HEK293 (cell line): ENCODE results near the gene TANGO6.

Experiments
- AEBP2 ChIP-seq: fragments of 450-650 bp; formaldehyde crosslinking; IDR thresholded peaks from 2 replicates; pipeline ENCODE4 v1.5.1; 2016; ENCODE audit warnings: missing biosample characterization, missing genetic modification characterization, borderline replicate concordance
- BCL6B ChIP-seq: fragments of 450-650 bp; formaldehyde crosslinking; IDR thresholded peaks from 2 replicates; pipeline ENCODE4 v1.5.1; 2017; ENCODE audit warnings: missing biosample characterization, missing genetic modification characterization
- ELK4 ChIP-seq: IDR thresholded peaks from 2 replicates; pipeline ENCODE4 v1.6.1; 2011; ENCODE audit warnings: mild to moderate bottlenecking, low read depth, low read length, borderline replicate concordance
- GLI4 ChIP-seq: fragments of 450-650 bp; formaldehyde crosslinking; IDR thresholded peaks from 2 replicates; pipeline ENCODE4 v1.5.1; 2016; ENCODE audit warnings: missing biosample characterization, missing genetic modification characterization
- KLF10 ChIP-seq: fragments of 450-650 bp; IDR thresholded peaks from 2 replicates; pipeline ENCODE4 v1.5.1; 2018; ENCODE audit warnings: missing biosample characterization, mild to moderate bottlenecking, missing genetic modification characterization
- KLF17 ChIP-seq: fragments of 450-650 bp; formaldehyde crosslinking; IDR thresholded peaks from 2 replicates; pipeline ENCODE4 v1.5.1; 2016; ENCODE audit warnings: missing biosample characterization, missing genetic modification characterization
- KLF9 ChIP-seq: fragments of 450-650 bp; formaldehyde crosslinking; IDR thresholded peaks from 2 replicates; pipeline ENCODE4 v1.5.1; 2016; ENCODE audit warnings: missing biosample characterization, missing genetic modification characterization, low read depth
- MYNN ChIP-seq: fragments of 450-650 bp; formaldehyde crosslinking; IDR thresholded peaks from 2 replicates; pipeline ENCODE4 v1.5.1; 2016; ENCODE audit warnings: missing biosample characterization, missing genetic modification characterization, borderline replicate concordance
- OSR2 ChIP-seq: fragments of 450-650 bp; formaldehyde crosslinking; IDR thresholded peaks from 2 replicates; pipeline ENCODE4 v1.5.1; 2016; ENCODE audit warnings: missing biosample characterization, missing genetic modification characterization
- REPIN1 ChIP-seq: fragments of 450-650 bp; formaldehyde crosslinking; IDR thresholded peaks from 2 replicates; pipeline ENCODE4 v1.5.1; 2017; ENCODE audit warnings: missing biosample characterization, missing genetic modification characterization, low read depth
- ZFP41 ChIP-seq: fragments of 450-650 bp; formaldehyde crosslinking; IDR thresholded peaks from 2 replicates; pipeline ENCODE4 v1.5.1; 2016; ENCODE audit warnings: missing biosample characterization, missing genetic modification characterization, borderline replicate concordance
- ZNF112 ChIP-seq: fragments of 450-650 bp; formaldehyde crosslinking; IDR thresholded peaks from 2 replicates; pipeline ENCODE4 v1.5.0; 2017; ENCODE audit warnings: missing biosample characterization, missing genetic modification characterization
- ZNF133 ChIP-seq: fragments of 450-650 bp; formaldehyde crosslinking; IDR thresholded peaks from 2 replicates; pipeline ENCODE4 v1.5.1; 2016; ENCODE audit warnings: missing biosample characterization, missing genetic modification characterization
- ZNF140 ChIP-seq: fragments of 450-650 bp; formaldehyde crosslinking; IDR thresholded peaks from 2 replicates; pipeline ENCODE4 v1.5.1; 2016; ENCODE audit warnings: missing biosample characterization, missing genetic modification characterization
- ZNF157 ChIP-seq: fragments of 450-650 bp; formaldehyde crosslinking; IDR thresholded peaks from 2 replicates; pipeline ENCODE4 v1.5.1; 2016; ENCODE audit warnings: missing biosample characterization, missing genetic modification characterization
- ZNF174 ChIP-seq: fragments of 450-650 bp; formaldehyde crosslinking; IDR thresholded peaks from 2 replicates; pipeline ENCODE4 v1.5.0; 2017; ENCODE audit warnings: missing biosample characterization, mild to moderate bottlenecking, missing genetic modification characterization
- ZNF19 ChIP-seq: fragments of 450-650 bp; formaldehyde crosslinking; IDR thresholded peaks from 2 replicates; pipeline ENCODE4; 2016; ENCODE audit warnings: missing biosample characterization, missing genetic modification characterization, low read depth
- ZNF426 ChIP-seq: fragments of 450-650 bp; formaldehyde crosslinking; IDR thresholded peaks from 2 replicates; pipeline ENCODE4 v1.5.1; 2017; ENCODE audit warnings: missing biosample characterization, missing genetic modification characterization, mild to moderate bottlenecking, inconsistent platforms, moderate library complexity
- ZNF510 ChIP-seq: fragments of 450-650 bp; formaldehyde crosslinking; IDR thresholded peaks from 2 replicates; pipeline ENCODE4 v1.5.1; 2018; ENCODE audit warnings: mild to moderate bottlenecking, missing genetic modification characterization, missing biosample characterization; ENCODE audit not compliant: insufficient replicate concordance
- ZNF561 ChIP-seq: fragments of 450-650 bp; IDR thresholded peaks from 2 replicates; pipeline ENCODE4 v1.5.1; 2018; ENCODE audit warnings: missing biosample characterization, missing genetic modification characterization, borderline replicate concordance
- ZNF610 ChIP-seq: fragments of 450-650 bp; formaldehyde crosslinking; IDR thresholded peaks from 2 replicates; pipeline ENCODE4 v1.5.1; 2016; ENCODE audit warnings: missing biosample characterization, missing genetic modification characterization, borderline replicate concordance
- ZSCAN23 ChIP-seq: fragments of 450-650 bp; formaldehyde crosslinking; IDR thresholded peaks from 2 replicates; pipeline ENCODE4 v1.5.1; 2016; ENCODE audit warnings: missing biosample characterization, missing genetic modification characterization
- ZSCAN30 ChIP-seq: fragments of 450-650 bp; IDR thresholded peaks from 2 replicates; pipeline ENCODE4 v1.5.1; 2018; ENCODE audit warnings: missing biosample characterization, mild to moderate bottlenecking, missing genetic modification characterization, moderate library complexity
- TF ChIP-seq, protein P1 (sequence below): sonication (generic); formaldehyde crosslinking; IDR thresholded peaks from 2 replicates; pipeline ENCODE4 v1.8.1; 2022; ENCODE audit warnings: mild to moderate bottlenecking, moderate library complexity, missing genetic modification reagents
- TF ChIP-seq, protein P2 (sequence below): fragments of 450-650 bp; formaldehyde crosslinking; IDR thresholded peaks from 2 replicates; pipeline ENCODE4 v1.5.1; 2016; ENCODE audit warnings: missing biosample characterization, missing genetic modification characterization
- TF ChIP-seq, protein P3 (sequence below): fragments of 450-650 bp; formaldehyde crosslinking; IDR thresholded peaks from 2 replicates; pipeline ENCODE4 v1.5.1; 2016; ENCODE audit warnings: missing biosample characterization, missing genetic modification characterization
- TF ChIP-seq, protein P4 (sequence below): fragments of 450-650 bp; formaldehyde crosslinking; IDR thresholded peaks from 2 replicates; pipeline ENCODE4 v1.5.1; 2017; ENCODE audit warnings: missing biosample characterization, missing genetic modification characterization

TANGO6 gene

GRCh38 chr16:69131839-69132423 is 288.6 kb downstream of the TANGO6 start (continued):
- TF ChIP-seq, protein P1, sequence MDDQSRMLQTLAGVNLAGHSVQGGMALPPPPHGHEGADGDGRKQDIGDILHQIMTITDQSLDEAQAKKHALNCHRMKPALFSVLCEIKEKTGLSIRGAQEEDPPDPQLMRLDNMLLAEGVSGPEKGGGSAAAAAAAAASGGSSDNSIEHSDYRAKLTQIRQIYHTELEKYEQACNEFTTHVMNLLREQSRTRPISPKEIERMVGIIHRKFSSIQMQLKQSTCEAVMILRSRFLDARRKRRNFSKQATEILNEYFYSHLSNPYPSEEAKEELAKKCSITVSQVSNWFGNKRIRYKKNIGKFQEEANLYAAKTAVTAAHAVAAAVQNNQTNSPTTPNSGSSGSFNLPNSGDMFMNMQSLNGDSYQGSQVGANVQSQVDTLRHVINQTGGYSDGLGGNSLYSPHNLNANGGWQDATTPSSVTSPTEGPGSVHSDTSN (CRISPR knock-in tag) = no peak
- TF ChIP-seq, protein P2, sequence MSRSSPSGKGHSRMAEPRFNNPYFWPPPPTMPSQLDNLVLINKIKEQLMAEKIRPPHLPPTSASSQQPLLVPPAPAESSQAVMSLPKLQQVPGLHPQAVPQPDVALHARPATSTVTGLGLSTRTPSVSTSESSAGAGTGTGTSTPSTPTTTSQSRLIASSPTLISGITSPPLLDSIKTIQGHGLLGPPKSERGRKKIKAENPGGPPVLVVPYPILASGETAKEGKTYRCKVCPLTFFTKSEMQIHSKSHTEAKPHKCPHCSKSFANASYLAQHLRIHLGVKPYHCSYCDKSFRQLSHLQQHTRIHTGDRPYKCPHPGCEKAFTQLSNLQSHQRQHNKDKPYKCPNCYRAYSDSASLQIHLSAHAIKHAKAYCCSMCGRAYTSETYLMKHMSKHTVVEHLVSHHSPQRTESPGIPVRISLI (tag by site-specific recombination) = no peak
- TF ChIP-seq ZNF157 (tag by site-specific recombination) (no peak), ZNF426 (tag by site-specific recombination) (no peak), REPIN1 (peak; percentile 72; the same call in 1 of the 2 replicates), ZNF19 (tag by site-specific recombination) (no peak), ZNF133 (peak; percentile 19; the same call in 1 of the 2 replicates), ZNF561 (tag by site-specific recombination) (no peak), AEBP2 (no peak), KLF9 (peak; percentile 80), ZNF140 (no peak; the same call in 1 of the 2 replicates), ZNF510 (no peak), ZSCAN30 (tag by site-specific recombination) (no peak), GLI4 (tag by site-specific recombination) (0 out of 2 replicates have a peak, but pooled peaks have one; percentile 27), MYNN (tag by site-specific recombination) (peak; percentile 10; the same call in 1 of the 2 replicates), ELK4 (no peak), KLF10 (no peak), ZNF174 (tag by site-specific recombination) (no peak), OSR2 (tag by site-specific recombination) (no peak), ZFP41 (tag by site-specific recombination) (no peak), ZNF112 (tag by site-specific recombination) (no peak), ZSCAN23 (tag by site-specific recombination) (no peak), BCL6B (tag by site-specific recombination) (no peak), ZNF610 (tag by site-specific recombination) (0 out of 2 replicates have a peak, but pooled peaks have one; percentile 45), KLF17 (0 out of 2 replicates have a peak, but pooled peaks have one; percentile 64)
- TF ChIP-seq, protein P3, sequence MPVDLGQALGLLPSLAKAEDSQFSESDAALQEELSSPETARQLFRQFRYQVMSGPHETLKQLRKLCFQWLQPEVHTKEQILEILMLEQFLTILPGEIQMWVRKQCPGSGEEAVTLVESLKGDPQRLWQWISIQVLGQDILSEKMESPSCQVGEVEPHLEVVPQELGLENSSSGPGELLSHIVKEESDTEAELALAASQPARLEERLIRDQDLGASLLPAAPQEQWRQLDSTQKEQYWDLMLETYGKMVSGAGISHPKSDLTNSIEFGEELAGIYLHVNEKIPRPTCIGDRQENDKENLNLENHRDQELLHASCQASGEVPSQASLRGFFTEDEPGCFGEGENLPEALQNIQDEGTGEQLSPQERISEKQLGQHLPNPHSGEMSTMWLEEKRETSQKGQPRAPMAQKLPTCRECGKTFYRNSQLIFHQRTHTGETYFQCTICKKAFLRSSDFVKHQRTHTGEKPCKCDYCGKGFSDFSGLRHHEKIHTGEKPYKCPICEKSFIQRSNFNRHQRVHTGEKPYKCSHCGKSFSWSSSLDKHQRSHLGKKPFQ (tag by site-specific recombination) = 0 out of 2 replicates have a peak, but pooled peaks have one; percentile 24
- TF ChIP-seq, protein P4, sequence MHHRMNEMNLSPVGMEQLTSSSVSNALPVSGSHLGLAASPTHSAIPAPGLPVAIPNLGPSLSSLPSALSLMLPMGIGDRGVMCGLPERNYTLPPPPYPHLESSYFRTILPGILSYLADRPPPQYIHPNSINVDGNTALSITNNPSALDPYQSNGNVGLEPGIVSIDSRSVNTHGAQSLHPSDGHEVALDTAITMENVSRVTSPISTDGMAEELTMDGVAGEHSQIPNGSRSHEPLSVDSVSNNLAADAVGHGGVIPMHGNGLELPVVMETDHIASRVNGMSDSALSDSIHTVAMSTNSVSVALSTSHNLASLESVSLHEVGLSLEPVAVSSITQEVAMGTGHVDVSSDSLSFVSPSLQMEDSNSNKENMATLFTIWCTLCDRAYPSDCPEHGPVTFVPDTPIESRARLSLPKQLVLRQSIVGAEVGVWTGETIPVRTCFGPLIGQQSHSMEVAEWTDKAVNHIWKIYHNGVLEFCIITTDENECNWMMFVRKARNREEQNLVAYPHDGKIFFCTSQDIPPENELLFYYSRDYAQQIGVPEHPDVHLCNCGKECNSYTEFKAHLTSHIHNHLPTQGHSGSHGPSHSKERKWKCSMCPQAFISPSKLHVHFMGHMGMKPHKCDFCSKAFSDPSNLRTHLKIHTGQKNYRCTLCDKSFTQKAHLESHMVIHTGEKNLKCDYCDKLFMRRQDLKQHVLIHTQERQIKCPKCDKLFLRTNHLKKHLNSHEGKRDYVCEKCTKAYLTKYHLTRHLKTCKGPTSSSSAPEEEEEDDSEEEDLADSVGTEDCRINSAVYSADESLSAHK (tag by site-specific recombination) = peak; percentile 43
